ENCODE data around the gene PPP2R2D. TPM values are rescaled to one million over a fixed set of nuclear protein-coding genes. Genes with fewer than 3 reads are reported as not detected.

PPP2R2D gene
- total RNA-seq, 1 experiment from 2014 or later = 35.1 TPM

GRCh38 chr10:131891196-131891928, 9.4 kb upstream of the PPP2R2D start:
- no peak overlapping the region for H3K4me2 ChIP-seq (ENCODE audit: insufficient read depth, insufficient read length, low read length)
- H3K9ac ChIP-seq (ENCODE audit: extremely low read depth, insufficient read length, low read length) = no peak overlapping the region
- WGBS (ENCODE audit: extremely low coverage, insufficient read length, low lambda C conversion rate) = no CpG with 5 or more reads among the region's 24 CpGs

More at GRCh38 chr10:131891196-131891928, 9.4 kb upstream of the PPP2R2D start:
- Histone ChIP-seq H3K4ac (ENCODE audit: low read depth, low read length) (no peak overlapping the region), H3K14ac (ENCODE audit: insufficient read depth, low read length) (no peak overlapping the region), H2BK12ac (ENCODE audit: insufficient read length, low read depth, low read length) (no peak overlapping the region), H3K4me1 (ENCODE audit: insufficient read depth, low read length) (no peaks in the 10 kb centered on the region), H3K27ac (ENCODE audit: insufficient read length, low read depth, low read length) (no peak overlapping the region), H3K23ac (ENCODE audit: insufficient read length, low read depth, low read length) (no peak overlapping the region), H2BK15ac (ENCODE audit: low read depth, low read length) (no peak overlapping the region), H4K20me1 (ENCODE audit: control insufficient read depth, insufficient read depth, insufficient read length) (no peaks in the 10 kb centered on the region), H2BK120ac (ENCODE audit: low read depth, low read length, poor library complexity, severe bottlenecking) (no peak overlapping the region), H2AK5ac (ENCODE audit: insufficient read length, low read length) (no peak overlapping the region), H4K5ac (ENCODE audit: insufficient read length, low read depth, low read length) (no peak overlapping the region), H2BK5ac (ENCODE audit: insufficient read length, low read length) (no peak overlapping the region), H3K79me2 (ENCODE audit: insufficient read depth, low read length) (no peaks in the 10 kb centered on the region), H3T11ph (ENCODE audit: low read length) (no peak overlapping the region), H3K56ac (ENCODE audit: insufficient read length, low read depth, low read length) (no peak overlapping the region), H2AFZ (ENCODE audit: low read length) (no peak overlapping the region), H3K23me2 (ENCODE audit: insufficient read length, low read depth, low read length, poor library complexity, severe bottlenecking) (no peaks in the 10 kb centered on the region), H3K18ac (ENCODE audit: insufficient read length, low read depth, low read length) (no peak overlapping the region), H3K79me1 (ENCODE audit: insufficient read depth, low read depth, low read length, poor library complexity, severe bottlenecking) (no peaks in the 10 kb centered on the region), H3K9me3 (ENCODE audit: control insufficient read depth, low read depth, low read length) (no peaks in the 10 kb centered on the region), H4K8ac (replicated peaks; ENCODE audit: insufficient read length, low read depth, low read length) (no peak overlapping the region), H2BK20ac (ENCODE audit: low read depth, low read length, poor library complexity, severe bottlenecking) (no peak overlapping the region), H4K91ac (ENCODE audit: insufficient read length, low read depth, low read length) (no peak overlapping the region), H3K27me3 (ENCODE audit: insufficient read depth, low read length) (no peaks in the 10 kb centered on the region)
- Mint-ChIP-seq H3K27me3 (ENCODE audit: low read depth) (peaks cover 26% of the 10 kb centered on the region), H3K9me3 (no peaks in the 10 kb centered on the region; a peak in 1 of 5 replicates), H3K4me1 (peaks cover 3% of the 10 kb centered on the region in 2 experiments; a peak in 1 of 4 replicates), H3K36me3 (ENCODE audit: insufficient read depth in 1 of 3, low read depth in 3 of 3) (no peaks in the 10 kb centered on the region), H3K4me3 (peak overlapping the region in 1 of 2 experiments; percentile 49; a peak in 1 of 5 replicates), H3K27ac (peak overlapping the region in 1 of 3 experiments; percentile 59; a peak in 1 of 7 replicates)
- DNase-seq = peak; percentile 85
- TF ChIP-seq CTCF (conservative IDR thresholded peaks at IDR 0.05) = peak; percentile 59; the same call in 2 of the 3 replicates
